CD4-positive, alpha-beta T cell treated with Interferon gamma for 1 hour (primary cell): ENCODE results near the gene PCDHB11.
"Not testable (repeated sequence)": the region's sequence is repeated elsewhere in the genome, so short reads cannot be mapped to it uniquely, and the experiment has no call there.

Experiments
- DNase-seq: peaks from one replicate; pipeline ENCODE4 v3.0.0-alpha.2; 2020

Gene PCDHB11

GRCh38 chr5:141199359-141200235 is at the start of gene PCDHB11:
TSS of gene PCDHB11 (plus strand) at chr5:141199627. CDS start at chr5:141199775, 148 bp downstream.
- DNase-seq, result no peak

DNA sequence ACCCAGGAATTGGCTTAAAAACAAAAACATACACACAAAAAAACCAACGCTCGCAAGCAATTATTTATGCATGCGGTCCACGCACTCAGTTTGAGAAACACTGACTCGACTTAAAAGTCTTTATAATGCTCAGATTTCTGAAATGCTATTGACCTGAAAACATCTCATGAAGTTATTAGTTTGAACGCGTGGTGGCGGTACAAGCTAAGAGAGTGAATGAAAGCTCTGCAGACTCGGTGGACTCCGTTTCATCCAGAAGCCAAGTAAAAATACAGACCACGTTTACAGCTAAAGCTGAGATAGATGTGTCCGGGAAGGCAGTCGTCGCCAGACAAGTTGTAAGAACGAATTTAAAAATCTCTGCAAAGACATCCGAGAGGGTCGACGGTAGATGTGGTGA is 49.6 kb upstream of the PCDHB11 start, which contains the start of gene PCDHB6:
TSS of gene PCDHB6 (plus strand) at position 246 of the 400 bp plus-strand sequence. CDS start 201 bp downstream, outside the sequence.
- no peak for DNase-seq

DNA sequence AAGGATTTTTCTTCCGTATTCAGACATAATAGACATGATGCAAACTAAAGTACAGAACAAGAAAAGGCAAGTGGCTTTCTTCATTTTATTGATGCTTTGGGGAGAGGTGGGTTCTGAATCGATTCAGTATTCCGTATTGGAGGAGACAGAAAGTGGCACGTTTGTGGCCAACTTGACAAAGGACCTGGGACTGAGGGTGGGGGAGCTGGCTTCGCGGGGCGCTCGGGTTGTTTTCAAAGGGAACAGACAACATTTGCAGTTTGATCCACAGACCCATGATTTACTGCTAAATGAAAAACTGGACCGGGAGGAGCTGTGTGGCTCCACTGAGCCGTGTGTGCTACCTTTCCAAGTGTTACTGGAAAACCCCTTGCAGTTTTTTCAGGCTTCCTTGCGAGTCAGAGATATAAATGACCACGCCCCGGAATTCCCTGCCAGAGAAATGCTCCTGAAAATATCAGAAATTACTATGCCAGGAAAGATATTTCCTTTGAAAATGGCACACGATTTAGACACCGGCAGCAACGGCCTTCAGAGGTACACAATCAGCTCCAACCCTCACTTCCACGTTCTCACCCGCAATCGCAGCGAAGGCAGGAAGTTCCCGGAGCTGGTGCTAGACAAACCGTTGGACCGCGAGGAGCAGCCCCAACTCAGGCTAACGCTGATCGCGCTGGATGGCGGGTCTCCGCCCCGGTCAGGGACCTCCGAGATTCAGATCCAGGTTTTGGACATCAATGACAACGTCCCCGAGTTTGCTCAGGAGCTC is 49.0 kb upstream of the PCDHB11 start:
- no peak for DNase-seq

DNA sequence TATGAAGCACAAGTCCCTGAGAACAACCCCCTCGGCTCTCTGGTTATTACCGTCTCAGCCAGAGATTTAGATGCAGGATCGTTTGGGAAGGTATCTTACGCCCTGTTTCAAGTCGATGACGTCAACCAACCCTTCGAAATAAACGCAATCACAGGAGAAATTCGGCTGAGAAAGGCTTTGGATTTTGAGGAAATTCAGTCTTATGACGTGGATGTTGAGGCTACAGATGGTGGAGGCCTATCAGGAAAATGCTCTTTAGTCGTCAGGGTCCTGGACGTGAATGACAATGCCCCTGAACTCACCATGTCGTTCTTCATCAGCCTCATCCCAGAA is 48.5 kb upstream of the PCDHB11 start:
- DNase-seq, result no peak

- DNase-seq, result not testable (repeated sequence)
Observed at GRCh38 chr5:141151632-141152031, 47.8 kb upstream of the PCDHB11 start.

DNA sequence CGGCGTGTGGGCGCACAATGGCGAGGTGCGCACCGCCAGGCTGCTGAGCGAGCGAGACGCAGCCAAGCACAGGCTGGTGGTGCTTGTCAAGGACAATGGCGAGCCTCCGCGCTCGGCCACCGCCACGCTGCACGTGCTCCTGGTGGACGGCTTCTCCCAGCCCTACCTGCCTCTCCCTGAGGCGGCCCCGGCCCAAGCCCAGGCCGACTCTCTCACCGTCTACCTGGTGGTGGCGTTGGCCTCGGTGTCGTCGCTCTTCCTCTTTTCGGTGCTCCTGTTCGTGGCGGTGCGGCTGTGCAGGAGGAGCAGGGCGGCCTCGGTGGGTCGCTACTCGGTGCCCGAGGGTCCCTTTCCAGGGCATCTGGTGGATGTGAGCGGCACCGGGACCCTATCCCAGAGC is 47.3 kb upstream of the PCDHB11 start:
- DNase-seq, result not testable (repeated sequence)

- no peak for DNase-seq
Observed at GRCh38 chr5:141155540-141156374, 43.7 kb upstream of the PCDHB11 start.

DNA sequence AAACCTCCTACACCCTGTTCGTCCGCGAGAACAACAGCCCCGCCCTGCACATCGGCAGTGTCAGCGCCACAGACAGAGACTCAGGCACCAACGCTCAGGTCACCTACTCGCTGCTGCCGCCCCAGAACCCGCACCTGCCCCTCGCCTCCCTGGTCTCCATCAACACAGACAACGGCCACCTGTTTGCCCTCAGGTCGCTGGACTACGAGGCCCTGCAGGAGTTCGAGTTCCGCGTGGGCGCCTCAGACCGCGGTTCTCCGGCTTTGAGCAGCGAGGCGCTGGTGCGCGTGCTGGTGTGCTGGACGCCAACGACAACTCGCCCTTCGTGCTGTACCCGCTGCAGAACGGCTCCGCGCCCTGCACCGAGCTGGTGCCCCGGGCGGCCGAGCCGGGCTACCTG is 42.1 kb upstream of the PCDHB11 start:
- not testable (repeated sequence) for DNase-seq

- not testable (repeated sequence) for DNase-seq
Observed at GRCh38 chr5:141157901-141158300, 41.5 kb upstream of the PCDHB11 start.

DNA sequence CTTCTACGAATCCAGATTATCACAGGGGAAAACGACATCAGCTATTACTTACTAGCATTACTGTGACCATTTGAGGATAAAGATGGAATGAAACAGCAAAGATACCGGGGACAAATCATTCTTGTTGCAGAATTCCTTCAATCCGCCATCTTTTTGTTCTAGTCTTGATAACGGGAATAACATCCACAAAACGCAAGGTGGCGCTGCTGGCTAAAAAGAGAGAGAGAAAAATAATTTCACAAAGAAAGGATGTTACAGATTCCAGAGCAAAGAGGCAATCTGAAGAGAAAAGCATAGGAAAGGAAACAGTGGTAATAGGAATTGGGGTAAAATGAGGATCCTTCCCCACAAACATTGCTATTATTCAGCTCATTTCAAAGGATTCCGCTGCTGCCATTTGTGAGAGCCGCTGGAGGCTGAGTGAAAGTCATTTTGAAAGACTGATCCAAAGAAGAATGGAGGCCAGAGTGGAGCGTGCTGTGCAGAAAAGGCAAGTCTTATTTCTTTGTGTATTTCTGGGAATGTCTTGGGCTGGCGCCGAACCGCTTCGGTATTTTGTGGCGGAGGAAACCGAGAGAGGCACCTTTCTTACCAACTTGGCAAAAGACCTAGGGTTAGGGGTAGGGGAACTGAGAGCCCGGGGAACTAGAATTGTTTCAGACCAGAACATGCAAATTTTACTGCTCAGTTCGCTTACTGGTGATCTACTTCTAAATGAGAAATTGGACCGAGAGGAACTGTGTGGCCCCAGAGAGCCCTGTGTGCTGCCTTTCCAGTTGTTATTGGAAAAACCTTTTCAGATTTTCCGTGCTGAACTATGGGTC is 26.8 kb upstream of the PCDHB11 start, which contains the start of gene PCDHB7:
TSS of gene PCDHB7 (plus strand) at position 264 of the 824 bp plus-strand sequence. CDS start at position 456, 192 bp downstream.
- no peak for DNase-seq

DNA sequence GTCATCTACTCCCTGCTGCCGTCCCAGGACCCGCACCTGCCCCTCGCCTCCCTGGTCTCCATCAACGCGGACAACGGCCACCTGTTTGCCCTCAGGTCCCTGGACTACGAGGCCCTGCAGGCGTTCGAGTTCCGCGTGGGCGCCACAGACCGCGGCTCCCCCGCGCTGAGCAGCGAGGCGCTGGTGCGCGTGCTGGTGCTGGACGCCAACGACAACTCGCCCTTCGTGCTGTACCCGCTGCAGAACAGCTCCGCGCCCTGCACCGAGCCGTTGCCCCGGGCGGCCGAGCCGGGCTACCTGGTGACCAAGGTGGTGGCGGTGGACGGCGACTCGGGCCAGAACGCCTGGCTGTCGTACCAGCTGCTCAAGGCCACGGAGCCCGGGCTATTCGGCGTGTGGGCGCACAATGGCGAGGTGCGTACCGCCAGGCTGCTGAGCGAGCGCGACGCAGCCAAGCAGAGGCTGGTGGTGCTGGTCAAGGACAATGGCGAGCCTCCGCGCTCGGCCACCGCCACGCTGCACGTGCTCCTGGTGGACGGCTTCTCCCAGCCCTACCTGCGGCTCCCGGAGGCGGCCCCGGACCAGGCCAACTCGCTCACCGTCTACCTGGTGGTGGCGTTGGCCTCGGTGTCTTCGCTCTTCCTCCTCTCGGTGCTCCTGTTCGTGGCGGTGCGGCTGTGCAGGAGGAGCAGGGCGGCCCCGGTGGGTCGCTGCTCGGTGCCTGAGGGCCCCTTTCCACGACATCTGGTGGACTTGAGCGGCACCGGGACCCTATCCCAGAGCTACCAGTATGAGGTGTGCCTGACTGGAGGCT is 24.9 kb upstream of the PCDHB11 start:
- not testable (repeated sequence) for DNase-seq

DNA sequence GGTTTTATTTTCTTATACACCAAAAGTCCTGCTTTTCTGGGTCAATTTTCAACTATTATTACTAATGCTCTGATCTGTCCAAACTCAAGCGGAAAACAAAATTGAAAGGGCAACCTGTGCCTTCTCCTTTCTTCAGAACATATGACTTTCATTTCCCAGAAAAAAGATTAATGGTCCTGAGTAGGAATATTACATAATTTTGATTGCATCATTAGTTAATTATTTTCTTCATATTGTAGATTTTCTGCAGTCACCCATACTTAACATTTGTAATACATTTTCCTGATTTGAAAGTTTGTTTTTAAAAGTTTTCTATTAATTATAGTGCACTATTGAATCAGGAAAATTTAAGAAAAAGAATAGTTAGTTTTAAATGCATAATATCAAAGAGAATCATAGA is 23.5 kb upstream of the PCDHB11 start:
- DNase-seq, result no peak

- not testable (repeated sequence) for DNase-seq
Observed at GRCh38 chr5:141177577-141178191, 21.7 kb upstream of the PCDHB11 start, which contains the start of gene PCDHB8. TSS of gene PCDHB8 (plus strand) at chr5:141177790. CDS start at chr5:141178035, 245 bp downstream.

DNA sequence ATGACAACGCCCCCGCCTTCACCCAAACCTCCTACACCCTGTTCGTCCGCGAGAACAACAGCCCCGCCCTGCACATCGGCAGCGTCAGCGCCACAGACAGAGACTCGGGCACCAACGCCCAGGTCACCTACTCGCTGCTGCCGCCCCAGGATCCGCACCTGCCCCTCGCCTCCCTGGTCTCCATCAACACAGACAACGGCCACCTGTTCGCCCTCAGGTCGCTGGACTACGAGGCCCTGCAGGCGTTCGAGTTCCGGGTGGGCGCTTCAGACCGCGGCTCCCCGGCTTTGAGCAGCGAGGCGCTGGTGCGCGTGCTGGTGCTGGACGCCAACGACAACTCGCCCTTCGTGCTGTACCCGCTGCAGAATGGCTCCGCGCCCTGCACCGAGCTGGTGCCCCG is 20.1 kb upstream of the PCDHB11 start:
- DNase-seq, result not testable (repeated sequence)

DNA sequence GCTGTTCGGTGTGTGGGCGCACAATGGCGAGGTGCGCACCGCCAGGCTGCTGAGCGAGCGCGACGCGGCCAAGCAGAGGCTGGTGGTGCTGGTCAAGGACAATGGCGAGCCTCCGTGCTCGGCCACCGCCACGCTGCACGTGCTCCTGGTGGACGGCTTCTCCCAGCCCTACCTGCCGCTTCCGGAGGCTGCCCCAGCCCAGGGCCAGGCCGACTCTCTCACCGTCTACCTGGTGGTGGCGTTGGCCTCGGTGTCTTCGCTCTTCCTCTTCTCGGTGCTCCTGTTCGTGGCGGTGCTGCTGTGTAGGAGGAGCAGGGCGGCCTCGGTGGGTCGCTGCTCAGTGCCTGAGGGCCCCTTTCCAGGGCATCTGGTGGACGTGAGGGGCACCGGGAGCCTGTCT is 19.6 kb upstream of the PCDHB11 start:
- not testable (repeated sequence) for DNase-seq

- DNase-seq, result no peak
Observed at GRCh38 chr5:141180313-141180712, 19.1 kb upstream of the PCDHB11 start.

- no peak for DNase-seq
Observed at GRCh38 chr5:141182248-141182647, 17.2 kb upstream of the PCDHB11 start, which contains the start of gene PCDHB16. TSS of gene PCDHB16 (plus strand) at chr5:141182387. CDS start at chr5:141182560, 173 bp downstream.

- not testable (repeated sequence) for DNase-seq
Observed at GRCh38 chr5:141184117-141184855, 15.1 kb upstream of the PCDHB11 start.

DNA sequence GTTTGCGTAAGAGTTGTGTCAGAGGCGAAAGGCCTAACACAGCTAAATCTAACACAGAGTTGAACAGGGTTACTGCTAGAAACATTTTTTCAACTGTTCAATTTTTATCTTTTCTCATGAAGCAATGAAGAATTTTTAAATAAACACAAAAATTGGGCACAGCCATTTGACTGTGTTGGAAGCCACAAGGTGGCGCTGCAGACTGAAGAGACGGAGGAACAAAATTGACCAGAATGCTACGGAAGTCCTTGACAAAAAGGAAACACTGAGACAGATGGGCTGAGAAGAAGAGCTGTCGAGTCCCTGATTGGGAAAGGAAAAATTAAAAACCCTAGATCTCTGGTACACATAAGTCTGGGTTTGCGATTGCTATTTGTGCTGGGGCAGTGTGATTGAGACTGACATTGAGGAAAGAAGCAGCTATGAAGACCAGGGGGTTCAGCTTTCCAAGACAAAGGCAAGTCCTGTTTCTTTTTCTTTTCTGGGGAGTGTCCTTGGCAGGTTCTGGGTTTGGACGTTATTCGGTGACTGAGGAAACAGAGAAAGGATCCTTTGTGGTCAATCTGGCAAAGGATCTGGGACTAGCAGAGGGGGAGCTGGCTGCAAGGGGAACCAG is 12.4 kb upstream of the PCDHB11 start, which contains the start of gene PCDHB9:
TSS of gene PCDHB9 (plus strand) at position 265 of the 616 bp plus-strand sequence. CDS start at position 423, 158 bp downstream.
- no peak for DNase-seq
